GM19324 (cell line): ENCODE results near the gene EYA4.

Experiments
- ATAC-seq: cut with Tn5 transposase; IDR thresholded peaks from one replicate; pipeline ENCODE4 v1.9.1; 2021; ENCODE audit warnings: mild to moderate bottlenecking, moderate library complexity; ENCODE audit not compliant: unreplicated experiment, low FRiP score

The EYA4 gene

DNA sequence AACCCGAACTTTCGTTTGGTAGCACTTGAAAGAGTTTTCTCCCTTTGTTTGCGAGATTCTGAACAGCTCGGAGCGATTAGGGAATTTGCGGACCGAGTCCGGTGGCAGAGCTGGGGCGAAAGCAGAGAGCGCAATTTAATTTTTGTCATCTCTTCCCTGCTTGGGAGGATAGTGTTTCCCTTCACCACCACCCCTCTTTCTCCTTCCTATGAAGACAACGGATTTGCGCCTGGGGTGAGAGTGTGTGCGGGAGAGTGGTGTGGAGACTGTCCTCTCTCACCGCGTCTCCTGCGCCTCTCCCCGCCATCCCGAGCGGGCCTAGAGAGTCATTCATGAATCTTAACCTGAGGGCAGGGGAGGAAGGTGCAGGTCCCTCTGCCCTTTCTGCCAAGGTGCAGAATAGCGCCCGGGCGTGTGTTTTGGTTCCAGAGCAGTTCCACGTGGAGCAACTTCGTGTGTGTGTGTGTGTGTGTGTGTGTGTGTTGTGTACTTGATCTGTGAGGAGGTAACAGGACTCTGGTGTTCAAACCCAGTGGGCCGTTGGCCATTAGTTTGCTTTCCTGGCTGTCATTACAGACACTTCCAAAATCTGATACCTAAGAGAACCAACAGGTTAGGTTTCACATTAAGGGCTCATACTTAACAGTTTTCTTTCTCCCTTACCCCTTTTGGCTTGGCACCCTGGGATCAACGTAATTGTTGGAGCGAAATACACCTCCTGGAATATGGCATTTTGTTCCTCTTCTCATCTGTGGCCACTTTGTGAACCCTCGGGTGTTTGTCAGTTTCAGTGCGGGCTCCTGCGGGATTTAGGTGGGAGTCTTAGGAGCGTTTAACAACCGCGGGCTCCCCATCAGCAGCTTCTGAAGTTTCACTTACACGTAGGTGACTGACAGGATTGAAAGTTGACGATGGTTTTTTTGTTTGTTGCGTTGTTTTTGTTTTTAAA is 1.8 kb downstream of the EYA4 start:
- no peak for ATAC-seq

DNA sequence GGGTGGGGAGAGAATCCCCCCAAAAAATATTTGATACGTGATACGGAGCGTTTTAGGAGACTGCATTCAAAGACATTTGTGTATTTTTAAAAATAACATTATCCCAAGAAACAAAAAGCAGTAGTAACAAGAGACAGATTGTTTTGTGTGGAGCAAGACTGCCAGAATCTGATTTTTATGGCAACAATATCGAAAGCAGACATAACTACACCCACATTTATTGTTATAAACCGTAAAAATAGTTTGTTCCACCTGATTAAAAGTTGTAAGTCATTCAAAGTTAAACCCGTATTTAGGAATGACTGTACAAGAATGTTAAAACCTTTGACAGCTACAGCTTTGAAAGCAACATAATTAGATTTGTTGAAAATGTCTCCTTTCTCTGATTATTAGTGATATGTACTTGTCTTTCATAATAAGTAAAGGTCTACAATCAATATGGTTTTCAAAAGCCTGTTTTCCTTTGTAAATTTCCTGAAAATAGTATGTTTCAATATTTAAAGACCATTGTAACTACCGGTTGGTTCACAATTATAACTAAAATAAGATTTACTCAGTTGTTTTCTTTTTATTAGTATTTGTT is 2.7 kb downstream of the EYA4 start:
- no peak for ATAC-seq

DNA sequence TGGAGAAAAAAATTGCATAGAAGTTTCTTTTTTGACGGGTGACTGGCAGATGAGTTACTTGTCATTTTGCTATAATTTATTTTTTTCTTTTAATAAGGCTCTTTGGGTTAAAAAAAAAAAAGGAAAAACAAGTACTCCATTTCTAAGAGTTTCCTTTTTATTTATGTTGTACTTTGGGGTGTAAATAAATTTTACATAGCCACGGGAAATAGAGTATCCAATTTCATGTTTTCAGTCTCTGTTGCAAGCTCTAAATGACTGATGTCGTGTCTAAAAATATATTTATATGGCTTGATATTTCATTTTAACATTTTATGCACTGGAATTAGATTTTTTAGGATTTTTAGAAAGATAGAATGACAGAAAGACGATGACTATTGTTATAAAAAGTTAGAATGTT is 3.4 kb downstream of the EYA4 start:
- no peak for ATAC-seq

DNA sequence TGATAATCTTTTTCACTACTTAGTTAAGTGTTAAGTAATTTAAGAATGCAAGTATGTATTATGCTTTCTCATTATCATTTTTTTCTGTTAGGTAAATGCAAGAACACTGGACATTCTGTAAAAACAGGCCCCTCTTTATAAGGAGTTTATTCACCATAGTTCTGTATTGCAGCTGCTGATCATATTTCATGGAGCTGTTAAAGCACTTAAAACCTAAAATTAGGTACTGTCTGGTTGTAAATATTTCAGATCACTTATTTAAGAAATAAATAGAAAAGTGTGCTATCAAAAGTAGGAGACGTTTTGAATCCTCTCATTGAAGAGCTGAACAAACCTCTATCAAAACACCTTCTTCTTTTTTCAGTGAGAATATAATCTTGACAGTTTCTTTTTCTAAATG is 3.9 kb downstream of the EYA4 start:
- no peak for ATAC-seq

DNA sequence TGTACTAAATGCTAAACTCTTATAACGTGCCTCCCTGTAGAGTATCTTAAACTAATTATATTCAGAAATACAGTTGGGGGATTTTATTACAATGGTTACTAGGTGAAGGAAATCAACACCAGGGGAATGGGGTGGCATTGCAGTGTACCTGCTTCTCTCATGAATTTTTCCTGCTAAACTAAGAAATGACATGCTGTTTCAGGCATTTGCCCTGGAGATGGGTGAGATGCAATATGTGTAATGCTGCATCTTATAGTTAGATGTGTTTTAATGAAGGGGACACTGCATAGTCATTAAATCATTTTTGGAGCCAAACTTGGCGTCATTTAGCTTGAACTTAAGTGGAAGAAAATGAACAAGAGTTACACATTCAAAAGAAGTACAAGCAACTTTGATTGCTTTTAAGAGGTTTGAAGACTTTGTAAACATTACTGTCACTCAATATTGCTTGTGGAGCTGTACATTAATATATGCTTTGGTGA is 4.3 kb downstream of the EYA4 start:
- no peak for ATAC-seq

DNA sequence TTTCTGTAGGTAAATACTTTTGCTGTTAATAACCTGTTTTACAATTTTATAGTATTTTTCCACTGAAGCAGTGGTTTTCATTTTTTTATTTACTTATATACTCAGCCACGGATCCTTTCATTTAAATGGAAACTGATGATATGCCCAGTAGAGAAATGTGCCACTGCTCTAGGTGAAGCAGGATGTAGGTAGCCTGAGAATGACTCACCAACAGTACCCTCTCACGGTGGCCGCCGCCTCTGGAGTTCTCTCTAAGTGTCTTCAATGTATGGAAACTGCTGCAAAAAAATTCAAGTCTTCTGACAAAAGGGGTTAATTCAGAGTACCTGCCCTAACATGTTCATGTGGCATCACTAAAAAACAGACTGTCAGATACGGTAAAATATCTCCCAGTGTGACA is 6.4 kb downstream of the EYA4 start:
- ATAC-seq = no peak

DNA sequence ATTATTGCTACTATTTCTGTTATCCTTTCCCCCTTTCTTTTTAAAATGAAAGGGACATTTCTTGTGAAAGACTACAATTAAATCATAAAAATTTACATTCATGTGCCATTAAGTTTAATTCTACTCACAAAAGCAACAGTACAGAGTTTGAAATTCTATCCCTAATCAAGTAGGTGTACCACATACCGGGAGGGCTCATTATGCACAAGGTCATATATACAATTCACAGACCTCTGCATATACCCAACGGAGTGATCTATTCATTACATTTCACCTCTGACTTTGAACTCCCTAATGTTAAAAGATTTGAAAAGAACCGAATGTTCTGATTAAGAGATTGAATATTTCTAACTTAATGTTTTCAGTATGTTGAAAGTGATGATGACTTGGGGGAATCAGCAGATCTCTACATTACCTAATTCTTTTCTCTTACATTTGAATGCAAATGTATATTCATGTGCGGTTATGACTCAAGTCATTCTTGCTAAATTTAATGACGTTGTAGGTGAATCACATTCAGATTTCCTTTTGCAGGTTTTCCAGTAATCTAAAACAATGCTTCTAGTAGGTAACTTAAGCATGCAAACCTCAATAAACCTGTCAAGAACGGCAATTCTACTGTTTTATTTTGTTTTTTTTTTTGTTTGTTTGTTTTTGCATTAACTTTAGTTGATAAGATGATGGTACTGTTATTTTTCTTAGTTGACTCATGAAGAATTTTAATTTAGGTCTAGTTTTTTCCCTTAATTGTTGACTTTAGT is 7.3 kb downstream of the EYA4 start:
- no peak for ATAC-seq

DNA sequence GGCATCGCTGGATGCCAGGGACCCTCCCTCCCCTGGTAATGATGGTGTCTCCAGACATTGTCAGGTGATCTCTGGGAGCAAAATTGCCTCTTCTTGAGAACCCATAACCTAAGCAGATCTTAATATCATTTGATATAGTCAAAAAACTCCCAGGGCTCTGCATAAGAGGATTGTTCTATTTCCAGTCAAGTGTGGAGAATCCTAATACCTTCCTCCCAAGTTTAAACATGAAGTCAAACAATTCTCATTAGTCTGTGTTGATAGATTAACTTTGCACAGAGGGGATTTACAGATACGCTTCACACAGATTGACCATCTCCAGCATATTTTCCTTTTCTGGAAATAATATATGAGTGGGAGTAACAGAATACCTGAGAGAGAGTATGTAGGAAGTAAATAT is 10.5 kb downstream of the EYA4 start:
- ATAC-seq = no peak

DNA sequence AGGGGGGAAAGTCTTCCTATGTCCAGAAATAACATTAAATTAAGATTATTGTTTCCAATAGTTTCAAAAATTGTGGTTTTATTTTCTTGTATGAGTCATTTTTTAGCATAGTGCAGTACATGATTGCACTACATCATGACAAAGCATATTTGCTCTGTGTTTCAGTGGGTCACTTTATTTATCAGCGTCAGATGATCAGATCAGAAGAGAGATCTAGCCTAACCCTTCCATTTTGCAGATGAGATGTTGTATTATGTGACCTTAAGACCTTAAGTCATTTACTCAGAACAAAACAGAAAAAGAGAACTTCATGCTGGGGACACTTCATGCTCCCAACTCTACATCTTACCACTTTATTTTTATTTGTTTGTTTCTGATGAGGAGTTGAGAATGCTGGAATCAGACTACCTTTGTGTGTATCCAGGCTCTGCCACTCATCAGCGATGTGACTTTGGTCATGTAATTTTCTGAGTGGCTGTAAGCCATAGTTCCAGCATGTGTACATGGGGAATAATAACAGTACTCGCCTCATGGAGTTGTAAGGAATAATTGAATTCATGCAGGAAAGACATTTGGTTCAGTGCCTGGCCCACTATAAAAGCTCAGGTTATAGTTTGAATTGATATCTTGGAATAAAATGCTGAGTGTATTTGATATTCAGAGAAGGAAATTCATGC is 13.5 kb downstream of the EYA4 start:
- ATAC-seq = no peak

DNA sequence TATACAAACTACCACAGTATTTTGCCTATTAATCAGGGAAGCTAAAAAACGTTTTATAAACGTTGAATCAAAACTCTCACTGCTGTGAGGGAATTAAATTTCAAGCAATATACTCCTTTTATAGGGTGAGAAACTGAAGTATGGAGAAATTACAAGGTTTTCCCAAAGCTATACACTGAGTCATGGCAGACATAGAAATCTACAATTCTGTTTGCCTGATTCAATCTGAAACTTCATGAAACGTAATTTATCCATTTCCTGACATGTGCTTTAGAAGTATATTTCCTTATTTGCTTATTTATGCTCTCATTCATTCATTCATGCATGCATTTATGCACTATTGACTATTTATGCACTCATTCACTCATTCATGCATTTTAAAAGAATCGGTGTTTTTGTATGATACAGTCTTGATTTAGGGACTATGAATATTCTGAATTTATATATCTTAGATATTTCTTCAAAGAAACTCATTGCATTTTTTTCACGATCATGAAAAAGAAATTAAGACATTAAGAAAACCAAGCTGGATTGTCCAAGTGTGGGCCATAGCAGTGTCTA is 16.5 kb downstream of the EYA4 start:
- ATAC-seq = no peak

DNA sequence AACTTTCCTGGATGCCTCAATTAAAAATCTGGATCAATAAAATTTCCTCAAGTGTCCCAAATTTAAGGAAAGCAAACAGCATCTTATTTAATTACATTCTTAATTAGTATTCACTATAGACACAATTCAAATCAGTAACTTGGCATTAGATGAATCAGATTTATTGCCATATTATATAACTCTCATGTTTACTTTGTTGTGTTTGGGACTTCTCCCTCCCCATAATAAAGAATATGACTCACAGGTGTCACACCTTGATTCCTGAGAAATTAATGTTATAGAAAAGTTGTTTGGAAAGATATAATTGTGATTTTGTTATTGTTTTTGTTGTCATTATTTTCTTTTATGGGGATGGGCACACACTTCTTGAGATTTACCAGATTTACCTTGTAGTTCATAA is 18.4 kb downstream of the EYA4 start:
- no peak for ATAC-seq

DNA sequence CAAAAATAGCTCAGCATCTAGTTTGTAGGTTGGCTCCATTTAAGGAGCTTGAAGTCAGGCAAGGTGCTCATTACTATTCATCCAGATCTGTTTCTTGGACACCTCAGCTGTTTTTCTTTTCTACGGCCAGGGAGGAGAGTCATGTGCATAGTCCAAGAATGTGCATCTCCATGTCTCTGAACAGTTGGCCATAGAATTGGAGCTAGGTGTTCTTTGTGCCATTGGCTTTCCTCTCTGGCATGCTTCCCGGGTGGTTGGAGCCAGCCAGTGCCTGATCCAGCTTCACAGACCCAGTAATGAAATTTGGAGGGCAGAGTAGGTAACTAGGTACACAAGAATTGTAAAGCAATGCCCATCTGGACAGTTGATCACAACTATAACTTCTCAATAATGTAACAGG is 21.6 kb downstream of the EYA4 start:
- ATAC-seq = no peak

DNA sequence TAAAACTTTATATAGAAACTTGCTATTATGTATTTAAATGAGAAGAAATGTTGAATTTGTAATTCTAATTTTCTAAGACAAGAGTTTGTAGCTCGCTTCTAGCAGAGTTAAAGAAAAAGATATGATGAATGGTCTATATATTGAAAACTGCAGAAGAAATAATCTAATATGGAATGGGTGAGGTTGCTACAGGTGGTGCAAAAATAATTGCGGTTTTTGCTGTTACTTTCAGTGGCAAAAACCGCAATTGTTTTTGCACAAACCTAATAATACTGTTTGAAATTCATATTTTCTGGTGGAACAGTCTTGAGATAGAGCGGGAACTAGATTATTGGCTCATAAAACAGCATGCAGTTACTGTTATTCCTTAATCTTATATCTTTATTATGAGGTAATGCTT is 23.9 kb downstream of the EYA4 start:
- ATAC-seq = no peak

DNA sequence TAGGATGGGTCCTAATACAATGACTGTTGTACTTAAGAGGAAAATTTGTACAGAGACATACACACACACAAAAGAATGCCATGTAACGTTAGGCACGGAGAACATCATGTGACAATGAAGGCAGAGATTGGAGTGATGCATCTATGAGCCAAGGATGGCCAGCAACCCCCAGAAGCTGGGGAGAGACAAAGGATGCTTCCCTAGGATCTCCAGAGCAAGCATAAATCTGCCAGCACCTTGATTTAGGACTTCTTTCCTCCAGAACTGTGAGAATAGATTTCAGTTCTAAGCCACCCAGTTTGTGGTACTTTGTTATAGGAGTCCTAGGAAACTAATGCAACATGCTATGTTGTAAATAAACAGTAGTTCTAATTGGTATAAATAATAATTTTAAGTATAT is 25.0 kb downstream of the EYA4 start:
- ATAC-seq = no peak

DNA sequence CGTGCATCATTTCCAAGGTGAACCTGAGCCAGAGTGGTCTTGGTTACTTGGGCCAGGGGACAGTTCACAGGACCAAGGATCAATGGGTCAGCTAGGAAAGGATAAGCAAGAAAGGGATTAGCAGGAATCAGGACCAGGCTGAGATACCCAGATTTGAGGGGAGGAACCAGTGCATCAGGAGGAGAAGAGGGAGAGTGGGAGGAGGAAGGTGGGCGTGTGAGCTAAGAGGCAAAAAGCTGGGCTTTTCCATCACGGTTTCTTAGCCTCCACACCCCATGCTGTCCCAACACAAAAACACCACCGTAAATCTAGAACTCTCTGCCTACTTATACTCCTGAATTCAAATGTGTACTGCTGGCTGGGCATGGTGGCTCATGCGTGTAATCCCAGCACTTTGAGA is 27.5 kb downstream of the EYA4 start:
- no peak for ATAC-seq

DNA sequence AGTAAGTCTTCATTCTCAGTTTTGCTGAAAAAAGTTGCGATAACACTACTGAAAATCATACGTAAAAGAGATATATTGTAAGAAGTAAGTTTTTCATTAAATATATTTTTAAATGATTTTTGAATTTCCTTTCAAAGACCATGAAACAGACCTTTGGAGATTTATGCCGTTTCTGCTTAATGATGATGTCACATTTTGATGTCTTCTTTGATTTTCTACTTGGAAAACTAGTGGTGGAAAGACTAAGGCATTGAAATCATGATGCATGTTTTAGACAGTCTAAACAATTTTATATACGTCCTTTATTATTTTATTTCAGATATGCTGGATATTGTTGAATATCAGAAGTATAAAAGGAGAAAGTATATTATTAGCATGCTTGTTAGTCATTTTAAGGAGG is 33.7 kb downstream of the EYA4 start:
- no peak for ATAC-seq

DNA sequence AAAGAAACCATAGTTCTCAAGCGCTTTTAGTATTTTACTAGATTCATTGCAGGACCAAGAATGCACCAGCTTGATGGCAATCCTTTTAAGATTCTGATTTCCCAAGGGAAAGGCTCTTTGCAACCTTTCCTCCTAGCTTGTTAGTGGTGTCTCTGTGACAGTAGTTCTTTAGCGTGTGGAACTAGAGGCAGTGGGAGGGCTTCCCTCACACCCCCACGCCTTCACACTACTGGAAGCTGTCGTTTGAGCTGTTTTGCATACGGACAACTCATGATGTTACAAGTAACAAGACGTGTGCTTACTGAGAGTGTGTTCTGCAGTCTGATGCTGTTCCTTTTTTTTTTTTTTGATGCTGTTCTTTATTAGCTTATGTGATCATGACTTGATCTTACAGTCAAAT is 34.1 kb downstream of the EYA4 start:
- ATAC-seq = no peak

DNA sequence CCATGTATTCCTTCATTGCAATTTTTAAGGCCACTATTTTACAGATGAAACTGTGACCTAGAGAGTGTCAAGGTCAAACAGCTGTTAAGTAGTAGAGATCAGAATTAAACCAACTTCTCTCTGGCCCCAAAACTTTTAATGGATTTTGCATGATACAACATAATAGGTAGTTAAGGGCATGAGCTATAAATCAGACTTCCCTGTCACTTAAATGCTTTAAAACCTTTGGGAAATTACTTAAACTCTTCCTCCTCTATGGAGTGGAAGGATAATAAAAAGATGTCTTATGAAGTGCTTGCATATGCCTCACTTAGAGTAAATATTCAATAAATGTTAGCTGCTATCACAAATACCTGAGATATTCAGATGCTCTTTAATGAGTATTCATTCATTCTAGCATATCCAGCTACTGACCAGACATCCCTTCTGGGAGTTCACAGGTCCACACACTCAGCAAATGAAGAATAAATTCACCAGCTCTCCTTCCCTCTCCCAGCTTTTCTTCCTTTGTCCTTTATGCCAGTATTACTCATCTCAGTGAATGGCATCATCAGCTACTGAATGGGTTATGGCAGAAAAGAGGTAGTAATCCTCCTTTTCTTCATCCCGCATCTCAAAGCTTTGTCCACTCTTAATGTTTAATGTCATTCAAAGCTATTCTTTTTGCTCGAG is 36.2 kb downstream of the EYA4 start:
- ATAC-seq = no peak

DNA sequence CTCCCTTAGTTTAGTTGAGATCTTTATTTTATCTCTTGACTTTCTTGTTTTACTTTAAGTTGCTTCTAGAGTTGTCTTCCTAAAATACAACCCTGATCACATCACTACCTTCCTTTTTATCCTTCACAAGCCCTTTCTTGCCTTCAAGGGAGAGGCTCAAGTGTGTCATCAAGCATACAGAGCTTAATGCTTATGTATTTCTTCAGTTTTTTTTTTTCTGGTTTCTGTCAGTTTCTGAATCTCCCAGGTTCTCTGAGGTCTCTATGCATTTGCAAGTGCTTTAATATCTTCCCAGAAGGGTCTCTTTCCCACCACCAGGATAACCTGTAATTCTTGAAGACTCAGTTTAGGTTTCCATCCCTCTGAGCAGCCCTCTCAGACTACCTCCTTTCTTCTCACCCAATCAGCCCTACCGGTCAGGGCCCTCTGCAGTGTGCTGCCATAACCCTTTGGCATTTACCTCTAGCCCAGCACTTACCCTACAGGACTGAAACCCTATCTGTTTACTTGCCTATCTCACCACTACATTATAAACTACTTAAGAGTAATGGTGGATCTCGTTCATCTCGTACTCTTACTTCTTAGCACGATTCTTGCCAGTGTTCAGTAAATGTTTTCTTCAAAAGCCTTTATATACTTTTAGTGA is 36.9 kb downstream of the EYA4 start:
- no peak for ATAC-seq
